CD8-positive, alpha-beta memory T cell (primary cell): Measurements from ENCODE around the gene OFD1. TPM values are rescaled to one million over a fixed set of nuclear protein-coding genes. Genes with fewer than 3 reads are reported as not detected.

Experiments used
- CTCF ChIA-PET: fragments of 350-600 bp; sonication (Branson Sonifier 250); formaldehyde crosslinking; loops from one replicate; lab custom pipeline; 2021; ENCODE audit warnings: antibody characterized with exemption; lab: Charles Lee
- POLR2A ChIA-PET: fragments of 350-600 bp; sonication (Branson Sonifier 250); formaldehyde crosslinking; loops from one replicate; lab custom pipeline; 2021; ENCODE audit warnings: antibody characterized with exemption; lab: Charles Lee
- DNase-seq, 5 donors: peaks; one replicate each; pipeline versions ENCODE4 v3.0.0 to v3.0.0-alpha.2; 2020 to 2022; ENCODE audit warnings: mixed read lengths in 1 of 5
- H3K27ac ChIP-seq: one replicate; pipeline ENCODE4 v1.7.0; 2013; ENCODE audit warnings: low read depth, mild to moderate bottlenecking, low read length, moderate library complexity
- H3K27me3 ChIP-seq: 2 replicates; pipeline ENCODE4 v1.7.0; 2013; ENCODE audit warnings: low read length, mild to moderate bottlenecking; ENCODE audit not compliant: insufficient read depth, poor library complexity, severe bottlenecking
- H3K36me3 ChIP-seq: 2 replicates; pipeline ENCODE4 v1.7.0; 2013; ENCODE audit warnings: mild to moderate bottlenecking, low read length, moderate library complexity; ENCODE audit not compliant: insufficient read depth
- H3K4me1 ChIP-seq: 2 replicates; pipeline ENCODE4 v1.7.0; 2013; ENCODE audit warnings: mild to moderate bottlenecking, low read length, moderate library complexity; ENCODE audit not compliant: insufficient read depth
- H3K4me3 ChIP-seq: 2 replicates; pipeline ENCODE4 v1.7.0; 2013; ENCODE audit warnings: mild to moderate bottlenecking, low read length
- H3K9me3 ChIP-seq: 2 replicates; pipeline ENCODE4 v1.7.0; 2013; ENCODE audit warnings: mild to moderate bottlenecking, low read length
- H3K27ac Mint-ChIP-seq, 8 donors: one replicate each; pipeline ENCODE4 v1.8.0; 2020 to 2021; ENCODE audit warnings: mixed read lengths in 8 of 8, mild to moderate bottlenecking in 6 of 8, inconsistent platforms in 3 of 8, moderate library complexity in 3 of 8
- H3K27me3 Mint-ChIP-seq, 2 donors: one replicate each; pipeline ENCODE4 v1.8.0; 2020 to 2021; ENCODE audit warnings: mixed read lengths in 2 of 2, mild to moderate bottlenecking in 1 of 2, moderate library complexity in 1 of 2
- H3K36me3 Mint-ChIP-seq, 3 donors: one replicate each; pipeline ENCODE4 v1.8.0; 2020 to 2021; ENCODE audit warnings: mixed read lengths in 3 of 3, inconsistent platforms in 1 of 3, mild to moderate bottlenecking in 1 of 3
- H3K4me1 Mint-ChIP-seq, 3 donors: one replicate each; pipeline ENCODE4 v1.8.0; 2020 to 2021; ENCODE audit warnings: mixed read lengths in 3 of 3, inconsistent platforms in 1 of 3, mild to moderate bottlenecking in 1 of 3
- H3K4me3 Mint-ChIP-seq, 7 donors: one replicate each; pipeline ENCODE4 v1.8.0; 2020 to 2021; ENCODE audit warnings: mixed read lengths in 7 of 7, mild to moderate bottlenecking in 6 of 7, moderate library complexity in 4 of 7, inconsistent platforms in 2 of 7
- H3K9me3 Mint-ChIP-seq, 5 donors: one replicate each; pipeline ENCODE4 v1.8.0; 2020 to 2022; ENCODE audit warnings: mixed read lengths in 5 of 5, mild to moderate bottlenecking in 3 of 5, moderate library complexity in 2 of 5, inconsistent platforms in 1 of 5
- polyA plus RNA-seq: library from polyadenylated mRNA; unstranded; fragments of 300-500 nt; fragmentation: Illumina TruSeq; gene quantifications from one replicate; pipeline ENCODE4 v1.2.3, GENCODE V29; 2021
- total RNA-seq, 2 experiments: library from RNA; stranded (reverse); gene quantifications; one replicate each; pipeline ENCODE4 v1.2.3, GENCODE V29; 2021

Gene OFD1, protein sequence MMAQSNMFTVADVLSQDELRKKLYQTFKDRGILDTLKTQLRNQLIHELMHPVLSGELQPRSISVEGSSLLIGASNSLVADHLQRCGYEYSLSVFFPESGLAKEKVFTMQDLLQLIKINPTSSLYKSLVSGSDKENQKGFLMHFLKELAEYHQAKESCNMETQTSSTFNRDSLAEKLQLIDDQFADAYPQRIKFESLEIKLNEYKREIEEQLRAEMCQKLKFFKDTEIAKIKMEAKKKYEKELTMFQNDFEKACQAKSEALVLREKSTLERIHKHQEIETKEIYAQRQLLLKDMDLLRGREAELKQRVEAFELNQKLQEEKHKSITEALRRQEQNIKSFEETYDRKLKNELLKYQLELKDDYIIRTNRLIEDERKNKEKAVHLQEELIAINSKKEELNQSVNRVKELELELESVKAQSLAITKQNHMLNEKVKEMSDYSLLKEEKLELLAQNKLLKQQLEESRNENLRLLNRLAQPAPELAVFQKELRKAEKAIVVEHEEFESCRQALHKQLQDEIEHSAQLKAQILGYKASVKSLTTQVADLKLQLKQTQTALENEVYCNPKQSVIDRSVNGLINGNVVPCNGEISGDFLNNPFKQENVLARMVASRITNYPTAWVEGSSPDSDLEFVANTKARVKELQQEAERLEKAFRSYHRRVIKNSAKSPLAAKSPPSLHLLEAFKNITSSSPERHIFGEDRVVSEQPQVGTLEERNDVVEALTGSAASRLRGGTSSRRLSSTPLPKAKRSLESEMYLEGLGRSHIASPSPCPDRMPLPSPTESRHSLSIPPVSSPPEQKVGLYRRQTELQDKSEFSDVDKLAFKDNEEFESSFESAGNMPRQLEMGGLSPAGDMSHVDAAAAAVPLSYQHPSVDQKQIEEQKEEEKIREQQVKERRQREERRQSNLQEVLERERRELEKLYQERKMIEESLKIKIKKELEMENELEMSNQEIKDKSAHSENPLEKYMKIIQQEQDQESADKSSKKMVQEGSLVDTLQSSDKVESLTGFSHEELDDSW
- 10 to 100 TPM; 29.1 to 30.4 TPM for total RNA-seq
- 46.3 TPM for polyA plus RNA-seq

DNA sequence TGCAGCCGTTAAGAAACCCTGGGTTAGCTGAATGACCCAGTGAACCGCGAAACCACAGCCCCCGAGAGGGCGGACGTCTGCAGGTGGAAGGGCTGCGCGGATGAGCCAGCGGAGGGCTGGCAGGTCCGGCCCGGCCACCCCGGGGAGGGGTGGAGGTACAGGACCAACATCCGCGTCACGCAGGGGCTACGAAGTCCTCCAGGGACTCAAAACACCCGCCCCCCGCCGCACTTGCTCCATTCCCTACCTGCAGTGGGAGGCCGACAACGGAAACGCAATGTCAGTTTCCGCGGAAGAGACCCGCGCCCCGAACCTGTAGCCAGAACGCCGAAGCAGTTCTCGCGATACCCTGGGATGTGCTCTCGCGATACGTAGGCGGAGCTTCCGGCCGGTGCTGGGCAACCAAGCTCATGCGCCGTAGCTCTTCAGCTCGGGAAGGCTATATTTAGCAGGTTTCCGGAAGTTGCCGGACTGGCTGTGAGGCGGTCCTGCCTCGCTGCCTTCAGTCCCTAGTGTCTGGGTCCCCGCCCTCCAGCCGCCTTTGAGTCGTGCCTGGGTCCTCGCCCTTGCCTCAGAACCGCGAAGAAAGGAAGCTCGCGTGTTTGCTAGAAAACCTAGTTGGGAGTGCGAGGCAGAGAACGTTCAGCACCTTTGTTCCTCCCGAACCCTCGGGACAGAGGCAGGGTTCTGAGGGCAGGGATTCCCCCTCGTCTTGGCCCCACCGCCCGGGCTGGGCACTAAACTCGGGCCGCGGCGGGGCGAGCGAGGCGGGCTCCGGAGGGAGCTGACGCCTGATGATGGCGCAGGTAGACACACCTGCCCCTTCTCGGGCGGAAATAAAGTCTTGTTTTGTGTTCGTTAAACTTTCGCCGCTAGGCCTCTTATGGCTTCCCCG is at the start of gene OFD1, which contains the start of gene TRAPPC2:
TSS of gene OFD1 (plus strand) at position 471 of the 895 bp plus-strand sequence. CDS start at position 795, 324 bp downstream.
TSS of gene TRAPPC2 (minus strand) at position 343 of the 895 bp plus-strand sequence. CDS start 14,657 bp downstream, outside the sequence.
- peaks cover 59 to 74% (median 63%) of the 10 kb centered on the region in 3 donors for H3K4me1 Mint-ChIP-seq
- DNase-seq: peak; percentile 81 to 95 (median 88)
- H3K9me3 Mint-ChIP-seq: peaks cover 0 to 4% (median 0%) of the 10 kb centered on the region in 5 donors
- H3K27ac Mint-ChIP-seq: peak within 1 kb of the TSS; percentile 98 to 99 (median 99)
- H3K27ac ChIP-seq: peak within 1 kb of the TSS; percentile 93
- POLR2A ChIA-PET: interaction anchor here (0.5 to 2.5 kb wide), 15 partner anchors 8 to 754 kb away, joined by 3 to 23 read pairs (median 4); partner anchors contain the start of gene RAB9A
- H3K4me3 Mint-ChIP-seq: peak within 1 kb of the TSS; percentile 94 to 99 (median 98)
- CTCF ChIA-PET: interaction anchor here (0.7 to 3.1 kb wide), 16 partner anchors 8 to 295 kb away, joined by 3 to 16 read pairs (median 4); partner anchors contain the start of gene RAB9A
- H3K36me3 Mint-ChIP-seq: peaks cover 10 to 51% (median 14%) of the 10 kb centered on the region in 3 donors
- peak within 1 kb of the TSS; percentile 86 for H3K4me3 ChIP-seq
- H3K4me1 ChIP-seq: peaks cover 34% of the 10 kb centered on the region
- H3K9me3 ChIP-seq: no peaks in the 10 kb centered on the region
- no peaks in the 10 kb centered on the region for H3K27me3 ChIP-seq
- H3K36me3 ChIP-seq: no peaks in the 10 kb centered on the region
- H3K27me3 Mint-ChIP-seq: no peaks in the 10 kb centered on the region

DNA sequence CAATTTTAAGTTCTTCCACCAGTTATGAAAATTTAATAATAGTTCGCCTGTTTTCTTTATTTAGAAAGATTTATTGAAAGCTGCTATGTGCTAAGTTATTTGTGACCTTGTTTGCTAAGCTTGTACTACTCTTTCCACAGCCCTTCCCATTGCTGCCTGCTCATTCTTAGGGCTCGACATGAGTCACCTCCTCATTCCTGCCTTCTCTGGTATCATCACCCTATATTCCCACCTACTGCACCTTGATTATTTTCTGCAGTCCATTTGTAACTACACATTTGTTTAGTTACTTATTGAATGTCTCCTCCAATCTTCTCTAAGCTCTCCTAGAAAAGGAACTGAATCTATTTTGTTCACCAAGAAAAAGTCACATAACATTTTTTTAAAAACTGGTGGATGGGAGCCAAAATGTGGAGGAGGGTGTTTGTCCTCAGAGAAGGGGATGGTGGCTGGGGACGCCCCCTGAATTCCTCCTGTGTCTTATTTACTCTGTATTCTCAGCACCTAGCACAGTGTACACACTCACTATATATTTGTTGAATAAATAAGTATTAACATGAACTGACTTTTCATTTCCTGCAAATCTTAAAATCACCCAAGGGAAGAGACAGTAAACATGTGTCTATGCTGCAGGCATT is 49.3 kb upstream of the OFD1 start:
- H3K27ac Mint-ChIP-seq: peak overlapping the region in 7 of 8 donors; percentile 23 to 80 (median 44)
- Histone ChIP-seq H3K4me3 (no peak overlapping the region), H3K27ac (no peak overlapping the region), H3K9me3 (no peaks in the 10 kb centered on the region), H3K4me1 (peaks cover 11% of the 10 kb centered on the region), H3K36me3 (no peaks in the 10 kb centered on the region), H3K27me3 (no peaks in the 10 kb centered on the region)
- H3K27me3 Mint-ChIP-seq: peaks cover 0 to 7% of the 10 kb centered on the region in 2 donors
- no peaks in the 10 kb centered on the region for H3K9me3 Mint-ChIP-seq
- peaks cover 29 to 48% (median 37%) of the 10 kb centered on the region in 3 donors for H3K4me1 Mint-ChIP-seq
- peak overlapping the region in 3 of 7 donors; percentile 1 to 5 (median 1) for H3K4me3 Mint-ChIP-seq
- H3K36me3 Mint-ChIP-seq: peaks cover 0 to 10% (median 4%) of the 10 kb centered on the region in 3 donors
- CTCF ChIA-PET: interaction anchor here (1.1 kb wide), 1 partner anchor 26 kb away, joined by 3 read pairs; no protein-coding TSS in a partner anchor
- DNase-seq: no peak
- POLR2A ChIA-PET: no interaction called here

DNA sequence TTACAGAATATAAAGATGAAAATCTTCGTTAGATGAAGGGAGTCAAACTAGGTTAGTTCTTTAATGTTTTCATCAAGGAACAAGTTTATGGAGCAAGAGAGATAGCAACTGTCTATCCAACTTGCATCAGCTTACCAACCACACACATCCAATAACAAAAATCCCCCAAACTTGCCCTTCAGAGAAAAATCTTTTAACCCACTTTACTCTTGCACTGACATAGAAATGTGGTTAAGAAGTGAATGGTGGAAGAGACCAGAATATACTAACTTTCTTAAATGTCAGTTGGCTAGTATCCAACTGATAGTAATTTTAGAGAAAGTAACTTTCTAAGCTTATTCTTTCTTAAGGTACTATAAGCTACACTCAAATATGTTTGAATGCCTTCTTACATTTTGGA is 47.3 kb upstream of the OFD1 start:
- Mint-ChIP-seq H3K36me3 (peaks cover 0 to 12% (median 1%) of the 10 kb centered on the region in 3 donors), H3K9me3 (no peaks in the 10 kb centered on the region), H3K27ac (peak overlapping the region in 7 of 8 donors; percentile 36 to 99 (median 91)), H3K27me3 (peaks cover 0 to 8% of the 10 kb centered on the region in 2 donors), H3K4me3 (peak overlapping the region in 3 of 7 donors; percentile 4 to 43 (median 29)), H3K4me1 (peaks cover 41 to 65% (median 53%) of the 10 kb centered on the region in 3 donors)
- Histone ChIP-seq H3K36me3 (no peaks in the 10 kb centered on the region), H3K4me1 (peaks cover 16% of the 10 kb centered on the region), H3K27me3 (no peaks in the 10 kb centered on the region), H3K27ac (no peak overlapping the region), H3K4me3 (no peak overlapping the region), H3K9me3 (no peaks in the 10 kb centered on the region)
- ChIA-PET CTCF (interaction anchor here (1.4 to 2.2 kb wide), 3 partner anchors 18 to 66 kb away, joined by 3 to 8 read pairs (median 6); partner anchors contain the start of genes OFD1 and TRAPPC2), POLR2A (interaction anchor here (0.5 to 3.9 kb wide), 4 partner anchors 38 to 587 kb away, joined by 3 to 17 read pairs (median 4); partner anchors contain the start of genes OFD1 and TRAPPC2)
- DNase-seq: no peak

DNA sequence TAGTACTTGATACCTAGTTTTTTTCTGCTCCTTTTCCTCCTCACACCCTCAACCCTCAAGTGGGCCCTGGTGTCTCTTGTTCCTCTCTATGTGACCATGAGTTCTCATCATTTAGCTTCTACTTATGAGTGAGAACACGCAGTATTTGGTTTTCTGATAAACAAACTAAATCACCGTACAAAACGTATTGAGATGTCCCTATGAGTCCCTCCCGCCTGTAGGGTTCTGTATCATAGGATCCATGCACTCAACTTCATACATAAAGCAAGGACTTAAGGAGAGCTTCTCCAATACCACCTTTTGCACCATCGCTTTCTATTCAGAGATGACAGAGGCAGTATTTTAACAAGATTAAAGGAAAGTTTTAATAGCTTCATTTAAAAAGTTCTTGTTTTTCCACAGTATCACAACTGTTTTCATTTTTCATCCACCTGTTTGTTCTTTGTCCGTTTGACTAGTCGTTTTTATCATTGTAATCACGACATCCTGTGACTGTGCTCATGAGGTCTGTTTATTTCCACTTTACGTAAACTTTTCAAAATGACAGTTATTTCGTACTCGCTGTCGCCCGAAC is 46.1 kb upstream of the OFD1 start:
- H3K36me3 Mint-ChIP-seq: peaks cover 0 to 12% (median 1%) of the 10 kb centered on the region in 3 donors
- peak overlapping the region; percentile 80 for H3K4me3 ChIP-seq
- H3K9me3 Mint-ChIP-seq: no peaks in the 10 kb centered on the region
- peaks cover 29% of the 10 kb centered on the region for H3K4me1 ChIP-seq
- no peaks in the 10 kb centered on the region for H3K36me3 ChIP-seq
- H3K27ac Mint-ChIP-seq: peak overlapping the region; percentile 91 to 99 (median 96)
- H3K27me3 Mint-ChIP-seq: peaks cover 0 to 8% of the 10 kb centered on the region in 2 donors
- H3K27me3 ChIP-seq: no peaks in the 10 kb centered on the region
- no peak for DNase-seq
- peaks cover 54 to 78% (median 66%) of the 10 kb centered on the region in 3 donors for H3K4me1 Mint-ChIP-seq
- H3K27ac ChIP-seq: peak overlapping the region; percentile 82
- ChIA-PET POLR2A (interaction anchor here (0.6 to 3.9 kb wide), 5 partner anchors 9 to 739 kb away, joined by 4 to 17 read pairs (median 6); partner anchors contain the start of genes OFD1 and TRAPPC2), CTCF (interaction anchor here (0.8 to 2.2 kb wide), 6 partner anchors 19 to 65 kb away, joined by 3 to 8 read pairs (median 4); partner anchors contain the start of genes OFD1 and TRAPPC2)
- no peaks in the 10 kb centered on the region for H3K9me3 ChIP-seq
- H3K4me3 Mint-ChIP-seq: peak overlapping the region; percentile 89 to 96 (median 93)

DNA sequence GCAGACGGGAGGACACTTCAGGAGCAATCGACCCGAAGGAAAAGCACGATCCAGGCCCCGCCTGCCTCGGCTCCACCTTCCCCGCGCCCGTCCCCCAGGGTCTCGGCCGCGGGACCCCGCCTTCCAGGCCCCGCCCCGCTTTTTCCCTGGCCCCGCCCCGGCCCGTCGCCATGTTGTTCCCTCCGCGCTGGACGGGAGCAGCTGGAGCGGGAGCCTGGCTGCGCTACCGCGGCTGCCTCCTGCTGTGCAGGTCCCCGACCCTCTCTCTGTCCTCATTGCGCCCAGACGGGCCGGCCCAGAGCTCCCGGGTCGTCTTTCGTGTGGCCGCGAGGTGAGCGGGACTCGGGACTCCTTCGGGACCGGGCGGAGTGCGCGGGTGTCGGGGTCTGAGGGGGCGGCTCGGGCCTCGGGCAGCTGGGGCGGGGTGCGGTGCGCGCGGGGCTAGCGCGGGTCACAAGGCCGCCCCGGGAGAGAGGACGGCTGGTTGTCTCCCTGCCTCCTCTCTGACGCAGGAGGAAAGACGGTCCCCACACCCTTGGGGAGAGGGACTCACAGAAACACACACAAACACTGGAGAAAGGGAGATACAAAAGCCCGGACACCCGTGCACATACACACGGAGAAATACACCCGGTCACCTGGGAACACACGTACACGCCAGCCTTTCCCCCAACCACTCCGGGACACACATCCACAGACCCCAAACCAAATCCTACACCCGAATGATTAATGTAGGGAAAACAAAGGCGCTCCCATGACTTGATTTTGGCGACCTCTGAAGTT is 45.4 kb upstream of the OFD1 start, which contains the start of gene RAB9A:
TSS of gene RAB9A (plus strand) at position 171 of the 783 bp plus-strand sequence. CDS start 19,619 bp downstream, outside the sequence.
- Histone ChIP-seq H3K9me3 (no peaks in the 10 kb centered on the region), H3K27me3 (no peaks in the 10 kb centered on the region), H3K4me3 (peak within 1 kb of the TSS; percentile 80), H3K36me3 (no peaks in the 10 kb centered on the region), H3K27ac (peak within 1 kb of the TSS; percentile 82), H3K4me1 (peaks cover 35% of the 10 kb centered on the region)
- Mint-ChIP-seq H3K27ac (peak within 1 kb of the TSS; percentile 91 to 99 (median 96)), H3K4me3 (peak within 1 kb of the TSS; percentile 89 to 96 (median 93)), H3K36me3 (peaks cover 0 to 12% (median 1%) of the 10 kb centered on the region in 3 donors), H3K9me3 (no peaks in the 10 kb centered on the region), H3K27me3 (peaks cover 0 to 8% of the 10 kb centered on the region in 2 donors), H3K4me1 (peaks cover 60 to 81% (median 71%) of the 10 kb centered on the region in 3 donors)
- POLR2A ChIA-PET: interaction anchor here (1.5 to 3.9 kb wide), 3 partner anchors 9 to 47 kb away, joined by 6 to 17 read pairs (median 8); partner anchors contain the start of genes OFD1 and TRAPPC2
- CTCF ChIA-PET: interaction anchor here (0.7 to 2.2 kb wide), 6 partner anchors 20 to 723 kb away, joined by 3 to 8 read pairs (median 4); partner anchors contain the start of genes OFD1 and TRAPPC2
- DNase-seq: peak; percentile 74 to 86 (median 79)
